Glutamatergic neuron (in vitro differentiated cells): Measurements from ENCODE around the gene SPTBN2. TPM values are rescaled to one million over a fixed set of nuclear protein-coding genes. Genes with fewer than 3 reads are reported as not detected.

Experiments
- DNase-seq: peaks from one replicate; pipeline ENCODE4 v3.0.0; 2022
- H3K27ac Mint-ChIP-seq: one replicate; pipeline ENCODE4 v1.8.0; 2020; ENCODE audit warnings: mild to moderate bottlenecking, mixed read lengths, inconsistent platforms; ENCODE audit not compliant: unreplicated experiment
- H3K27me3 Mint-ChIP-seq: one replicate; pipeline ENCODE4 v1.8.0; 2020; ENCODE audit warnings: mild to moderate bottlenecking, moderate library complexity, mixed read lengths, inconsistent platforms; ENCODE audit not compliant: unreplicated experiment
- H3K36me3 Mint-ChIP-seq: one replicate; pipeline ENCODE4 v1.8.0; 2020; ENCODE audit warnings: mild to moderate bottlenecking, mixed read lengths, inconsistent platforms; ENCODE audit not compliant: unreplicated experiment
- H3K4me1 Mint-ChIP-seq: one replicate; pipeline ENCODE4 v1.8.0; 2020; ENCODE audit warnings: mild to moderate bottlenecking, low read depth, mixed read lengths, inconsistent platforms; ENCODE audit not compliant: unreplicated experiment
- H3K4me3 Mint-ChIP-seq: one replicate; pipeline ENCODE4 v1.8.0; 2020; ENCODE audit warnings: mild to moderate bottlenecking, mixed read lengths, inconsistent platforms; ENCODE audit not compliant: unreplicated experiment
- H3K9me3 Mint-ChIP-seq: one replicate; pipeline ENCODE4 v1.8.0; 2020; ENCODE audit warnings: mild to moderate bottlenecking, moderate library complexity, mixed read lengths, inconsistent platforms; ENCODE audit not compliant: unreplicated experiment
- total RNA-seq: library from RNA; stranded (reverse); fragmentation: NEBNext Ultra II Directional; extraction: Animal tissue kit (Norgen Biotek cat#: 25700); gene quantifications from one replicate; pipeline ENCODE4 v1.2.1, GENCODE V29; 2021; ENCODE audit not compliant: unreplicated experiment
- TF ChIP-seq, protein P1 (sequence below): fragments of 200-600 bp; sonication (generic); IDR thresholded peaks from one replicate; pipeline ENCODE4 v1.5.0; 2021; ENCODE audit not compliant: partially characterized antibody, unreplicated experiment

The SPTBN2 gene
- total RNA-seq, 1 donor from 2014 or later = 371 TPM

DNA sequence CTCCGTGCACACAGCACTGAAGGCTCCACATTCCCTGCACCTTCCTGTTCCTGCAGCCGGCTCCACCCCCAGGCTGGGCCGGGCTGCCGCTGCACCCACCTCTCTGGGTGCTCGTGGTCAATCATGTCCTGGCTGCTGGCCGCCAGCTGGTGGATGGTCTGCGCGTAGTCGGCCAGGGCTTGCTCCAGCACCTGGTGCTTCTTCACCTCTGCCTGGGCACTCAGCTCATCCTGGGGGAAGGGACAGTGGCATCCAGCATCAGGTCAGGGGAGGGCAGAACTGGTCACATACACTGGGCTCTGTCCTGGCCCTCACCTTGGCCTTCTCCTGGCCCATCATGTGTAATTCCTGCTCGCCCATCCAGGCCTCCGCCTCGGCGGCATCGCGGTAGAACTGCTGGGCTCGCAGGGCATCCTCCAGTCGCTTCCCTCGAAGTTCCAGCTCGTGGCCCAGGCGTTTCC is 36.1 kb downstream of the SPTBN2 start:
- H3K9me3 Mint-ChIP-seq = peaks cover 13% of the 10 kb centered on the region
- no peaks in the 10 kb centered on the region for H3K36me3 Mint-ChIP-seq
- no peak overlapping the region for H3K27ac Mint-ChIP-seq
- no peak overlapping the region for H3K4me3 Mint-ChIP-seq
- H3K4me1 Mint-ChIP-seq = peaks cover 2% of the 10 kb centered on the region
- no peak for DNase-seq
- H3K27me3 Mint-ChIP-seq = peaks cover 13% of the 10 kb centered on the region
- TF ChIP-seq, protein P1, sequence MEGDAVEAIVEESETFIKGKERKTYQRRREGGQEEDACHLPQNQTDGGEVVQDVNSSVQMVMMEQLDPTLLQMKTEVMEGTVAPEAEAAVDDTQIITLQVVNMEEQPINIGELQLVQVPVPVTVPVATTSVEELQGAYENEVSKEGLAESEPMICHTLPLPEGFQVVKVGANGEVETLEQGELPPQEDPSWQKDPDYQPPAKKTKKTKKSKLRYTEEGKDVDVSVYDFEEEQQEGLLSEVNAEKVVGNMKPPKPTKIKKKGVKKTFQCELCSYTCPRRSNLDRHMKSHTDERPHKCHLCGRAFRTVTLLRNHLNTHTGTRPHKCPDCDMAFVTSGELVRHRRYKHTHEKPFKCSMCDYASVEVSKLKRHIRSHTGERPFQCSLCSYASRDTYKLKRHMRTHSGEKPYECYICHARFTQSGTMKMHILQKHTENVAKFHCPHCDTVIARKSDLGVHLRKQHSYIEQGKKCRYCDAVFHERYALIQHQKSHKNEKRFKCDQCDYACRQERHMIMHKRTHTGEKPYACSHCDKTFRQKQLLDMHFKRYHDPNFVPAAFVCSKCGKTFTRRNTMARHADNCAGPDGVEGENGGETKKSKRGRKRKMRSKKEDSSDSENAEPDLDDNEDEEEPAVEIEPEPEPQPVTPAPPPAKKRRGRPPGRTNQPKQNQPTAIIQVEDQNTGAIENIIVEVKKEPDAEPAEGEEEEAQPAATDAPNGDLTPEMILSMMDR = no peak

DNA sequence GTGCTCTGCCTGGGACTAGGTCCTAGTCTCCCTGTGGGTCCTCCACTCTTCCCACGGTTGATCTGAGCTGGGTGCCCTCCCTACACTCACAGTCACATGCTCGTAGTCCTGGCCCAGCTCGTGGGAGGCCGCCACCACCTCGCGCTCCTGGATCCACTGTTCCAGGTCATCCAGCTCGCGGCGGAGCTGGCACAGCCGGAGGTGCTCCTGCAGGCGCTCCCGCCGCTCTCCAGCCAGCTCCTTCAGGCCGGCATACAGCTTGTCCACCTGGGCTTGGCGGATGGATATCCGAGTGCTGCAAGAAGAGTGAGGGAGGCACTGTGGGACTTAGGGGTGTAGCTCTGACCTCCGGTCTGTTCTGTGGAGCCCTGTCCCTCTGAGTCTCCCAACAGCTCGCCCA is 36.6 kb downstream of the SPTBN2 start:
- Mint-ChIP-seq H3K27ac (no peak overlapping the region), H3K4me1 (peaks cover 2% of the 10 kb centered on the region), H3K36me3 (no peaks in the 10 kb centered on the region), H3K27me3 (peaks cover 13% of the 10 kb centered on the region), H3K4me3 (no peak overlapping the region), H3K9me3 (peaks cover 10% of the 10 kb centered on the region)
- TF ChIP-seq, protein P1 = no peak
- DNase-seq = no peak

DNA sequence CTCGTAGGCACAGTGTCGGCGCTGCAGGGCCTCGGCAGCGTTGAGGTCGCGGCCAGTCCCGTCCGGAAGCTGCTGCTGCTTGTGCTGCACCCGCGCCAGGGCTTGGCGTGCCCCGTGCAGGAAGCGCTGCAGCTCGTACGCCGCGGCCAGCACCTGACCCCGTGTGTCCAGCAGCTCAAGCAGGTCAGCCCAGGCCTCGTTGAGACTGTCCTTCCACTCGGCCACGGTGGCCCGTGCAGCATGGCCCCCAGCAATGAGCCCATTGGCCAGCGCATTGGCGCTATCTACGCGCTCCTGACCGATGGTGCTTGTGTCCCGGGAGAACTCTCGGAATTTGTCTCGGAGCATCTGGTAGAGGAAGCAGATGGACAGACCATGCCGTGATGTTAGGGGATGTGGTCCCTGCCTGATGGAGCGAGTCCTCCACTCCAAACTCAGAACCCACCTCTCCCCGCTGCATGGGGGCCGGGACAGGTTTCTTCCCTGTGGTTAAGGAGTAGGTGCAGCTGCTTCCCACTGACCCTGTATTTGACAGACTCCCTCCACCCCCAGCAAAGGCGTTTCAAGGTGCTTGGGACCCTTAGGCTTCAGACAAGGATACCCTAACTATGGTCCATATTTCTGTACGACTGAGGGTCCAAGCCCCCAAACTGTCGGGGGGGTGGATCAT is 37.6 kb downstream of the SPTBN2 start:
- no peak for DNase-seq
- Mint-ChIP-seq H3K4me1 (peaks cover 5% of the 10 kb centered on the region), H3K4me3 (no peak overlapping the region), H3K9me3 (peaks cover 10% of the 10 kb centered on the region), H3K27me3 (peaks cover 13% of the 10 kb centered on the region), H3K27ac (no peak overlapping the region), H3K36me3 (no peaks in the 10 kb centered on the region)
- TF ChIP-seq, protein P1 = no peak

DNA sequence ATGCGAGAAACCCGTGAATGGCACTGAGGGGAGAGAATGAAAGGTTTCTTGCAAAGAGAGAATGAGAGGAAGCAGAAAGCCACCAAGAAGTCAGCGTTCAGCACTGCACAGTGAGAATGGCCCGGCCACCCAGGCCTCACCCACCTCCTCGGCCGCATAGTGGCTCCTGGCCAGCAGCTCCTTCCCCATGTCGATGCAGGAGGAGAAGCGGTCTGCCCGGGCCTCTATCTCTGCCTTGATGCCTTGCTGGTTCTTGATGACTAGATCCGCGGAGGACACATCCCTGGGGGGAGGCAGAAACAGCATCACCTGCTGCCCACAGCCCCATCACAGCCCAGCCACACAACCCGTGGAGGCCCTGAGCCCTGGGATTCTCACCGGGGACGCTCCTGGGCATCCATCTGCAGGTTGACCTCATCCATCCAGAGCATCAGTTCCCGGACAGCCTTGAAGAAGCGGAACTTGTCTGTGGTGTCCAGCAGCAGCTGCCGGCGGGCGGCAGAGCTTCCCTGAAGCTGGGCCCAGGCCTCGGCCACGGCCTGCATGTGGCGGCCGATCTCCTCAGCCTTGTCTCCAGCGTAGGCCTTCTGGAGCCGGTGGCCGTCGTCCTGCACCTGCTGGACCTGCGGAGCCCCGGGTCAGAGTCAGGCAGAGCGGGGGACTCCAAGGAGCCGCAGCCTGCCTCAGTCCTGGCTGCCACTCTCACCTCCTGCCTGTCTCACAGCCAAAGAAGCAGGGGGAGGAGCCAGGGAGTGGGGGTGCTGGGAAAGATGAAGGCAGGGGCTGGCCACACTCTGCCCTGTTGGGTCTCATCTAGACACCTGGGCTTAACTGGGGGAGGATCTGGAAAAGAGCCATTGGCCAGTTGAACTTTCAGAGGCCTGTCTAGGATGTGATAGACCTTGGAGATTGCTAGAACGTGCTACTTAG is 39.1 kb downstream of the SPTBN2 start:
- Mint-ChIP-seq H3K27ac (peak overlapping the region; percentile 59), H3K27me3 (peaks cover 16% of the 10 kb centered on the region), H3K4me3 (no peak overlapping the region), H3K36me3 (peaks cover 2% of the 10 kb centered on the region), H3K4me1 (peaks cover 10% of the 10 kb centered on the region), H3K9me3 (peaks cover 14% of the 10 kb centered on the region)
- TF ChIP-seq, protein P1 = no peak
- DNase-seq = no peak
